ENCODE measurements around the gene EVA1A. TPM values are rescaled to one million over a fixed set of nuclear protein-coding genes. Genes with fewer than 3 reads are reported as not detected.

Gene EVA1A, protein sequence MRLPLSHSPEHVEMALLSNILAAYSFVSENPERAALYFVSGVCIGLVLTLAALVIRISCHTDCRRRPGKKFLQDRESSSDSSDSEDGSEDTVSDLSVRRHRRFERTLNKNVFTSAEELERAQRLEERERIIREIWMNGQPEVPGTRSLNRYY
- 80.2 and 109 TPM in 2 replicates for total RNA-seq

DNA sequence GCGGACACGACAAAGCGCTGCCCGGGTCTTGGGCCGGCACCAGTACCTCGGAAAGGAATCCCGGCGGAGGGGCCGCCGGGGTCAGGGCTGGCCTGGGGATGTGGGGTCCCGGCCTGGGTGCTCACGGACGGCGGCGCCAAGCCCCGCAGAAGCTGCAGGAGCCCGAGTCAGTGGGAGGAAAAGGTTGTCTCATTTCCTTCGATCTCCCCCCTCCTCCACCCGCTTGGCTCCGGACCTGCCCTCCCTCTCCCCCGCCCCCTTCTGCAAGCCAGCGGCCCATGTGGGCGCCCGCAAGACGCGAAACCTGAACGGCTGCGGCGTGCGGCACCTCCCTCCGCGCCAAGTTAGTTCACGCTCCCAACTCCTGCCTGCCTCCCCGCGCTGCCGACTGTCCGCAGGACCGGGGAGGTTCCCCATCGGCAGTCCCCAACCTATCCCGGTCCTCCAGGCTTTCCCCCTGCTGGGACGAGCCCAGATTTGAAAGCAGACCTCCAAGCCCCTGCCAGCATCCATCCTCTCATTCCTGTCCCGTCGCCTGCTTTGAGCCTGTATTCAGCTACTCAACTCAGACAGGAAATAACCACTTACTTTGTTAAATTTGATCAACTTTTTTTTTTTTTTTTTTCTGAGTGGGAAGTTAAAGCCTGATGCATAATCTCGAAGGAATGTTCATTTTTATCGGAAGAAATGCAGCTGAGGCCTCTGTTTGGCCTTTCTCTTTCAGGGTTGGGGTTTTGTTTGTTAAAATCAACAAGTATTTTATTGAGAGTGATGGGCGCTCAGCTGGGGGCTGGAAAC, at the start of gene EVA1A:
EVA1A (minus strand) TSS at position 172 of the 798 bp plus-strand sequence. CDS start 42,799 bp downstream, outside the sequence.

Other genes with a start within 250 kb of the EVA1A start
- gene MRPL19, start 85.8 kb upstream of the EVA1A start, total RNA-seq = 23.1 and 42.0 TPM in 2 replicates
- gene GCFC2, start 150.0 kb upstream of the EVA1A start, total RNA-seq = 16.1 and 19.5 TPM in 2 replicates